ENCODE measurements around the gene UBE4B. TPM values are rescaled to one million over a fixed set of nuclear protein-coding genes. Genes with fewer than 3 reads are reported as not detected.

The UBE4B gene
- total RNA-seq, 1 experiment from 2014 or later, result 20.8 TPM

GRCh38 chr1:10108948-10109708 is 76.4 kb downstream of the UBE4B start:
- DNase-seq (ENCODE audit: low read depth), result no peak

GRCh38 chr1:10113501-10113900 is 80.7 kb downstream of the UBE4B start:
- DNase-seq (ENCODE audit: low read depth), result no peak

DNA sequence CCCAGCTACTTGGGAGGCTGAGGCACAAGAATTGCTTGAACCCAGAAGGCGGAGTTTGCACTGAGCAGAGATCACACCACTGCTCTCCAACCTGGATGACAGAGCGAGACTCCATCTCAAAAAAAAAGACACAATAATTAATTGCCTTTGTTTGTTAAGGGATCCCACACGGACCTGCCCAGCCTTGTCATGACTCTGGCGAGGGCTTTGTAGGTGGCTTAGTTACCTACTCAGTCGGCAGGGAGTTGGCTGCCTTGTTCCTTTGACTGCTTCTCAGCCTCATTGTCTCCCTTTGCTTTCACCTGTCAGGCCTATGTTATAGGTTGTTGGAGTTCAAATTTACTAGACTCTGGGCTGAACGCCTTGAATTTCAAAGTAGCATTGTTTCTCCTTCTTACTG is 82.0 kb downstream of the UBE4B start:
- no peak for DNase-seq (ENCODE audit: low read depth)

DNA sequence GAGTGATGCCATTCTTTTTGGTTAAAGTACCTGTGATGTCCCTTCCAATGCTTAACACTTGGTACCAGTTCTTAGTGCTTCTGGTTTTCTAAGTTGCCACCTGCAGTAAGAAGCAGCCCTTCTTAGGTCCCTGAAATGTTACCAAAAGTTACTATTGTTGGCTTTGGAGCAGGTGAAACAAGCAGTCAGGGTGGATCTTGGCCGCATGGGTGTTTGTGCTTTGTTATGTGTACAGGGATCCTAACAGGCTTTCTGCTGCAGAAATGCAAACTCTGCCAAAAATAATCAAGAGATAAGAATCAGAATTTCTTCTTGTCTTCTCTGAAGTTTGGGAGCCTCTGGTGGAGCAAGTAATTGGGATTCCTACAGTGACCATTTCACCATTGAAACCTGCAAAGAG is 84.4 kb downstream of the UBE4B start:
- no peak for DNase-seq (ENCODE audit: low read depth)

- no peak for DNase-seq (ENCODE audit: low read depth)
Measured at GRCh38 chr1:10117865-10118264, 85.1 kb downstream of the UBE4B start.

GRCh38 chr1:10121688-10122087 is 88.9 kb downstream of the UBE4B start:
- DNase-seq (ENCODE audit: low read depth), result no peak

- DNase-seq (ENCODE audit: low read depth), result no peak
Measured at GRCh38 chr1:10122926-10123325, 90.2 kb downstream of the UBE4B start.

DNA sequence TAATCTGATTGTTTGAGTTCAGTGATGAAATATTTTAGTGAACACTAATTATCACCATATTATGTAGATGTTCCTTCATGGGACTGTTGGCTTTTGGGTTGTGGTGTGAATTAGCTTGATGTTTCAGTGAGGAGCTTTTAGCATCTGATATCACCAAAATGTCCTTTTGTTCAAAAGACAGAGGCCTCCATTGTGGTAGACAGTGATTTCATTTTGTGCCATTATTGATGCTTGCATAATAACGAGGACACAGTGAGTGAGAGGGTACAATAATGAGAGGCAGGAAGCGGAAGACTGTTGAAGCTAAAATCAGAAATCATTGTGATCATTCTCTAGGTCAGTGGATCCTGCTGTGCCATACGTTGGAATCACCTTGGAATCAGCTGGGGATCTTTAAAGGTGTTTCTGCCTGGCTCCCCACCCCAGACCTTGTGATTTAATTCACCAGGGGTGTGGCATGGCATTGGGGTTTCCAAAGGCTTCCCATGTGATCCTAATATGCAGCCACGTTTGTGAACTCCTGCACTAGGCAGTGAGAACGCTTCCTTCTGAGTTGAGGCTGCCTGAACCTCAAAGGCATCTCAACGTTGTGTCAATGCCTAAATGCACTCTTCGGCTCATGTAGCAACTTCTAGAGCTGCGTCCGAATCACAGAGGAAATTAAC is 95.5 kb downstream of the UBE4B start:
- DNase-seq (ENCODE audit: low read depth), result no peak

GRCh38 chr1:10132316-10132715 is 99.6 kb downstream of the UBE4B start:
- no peak for DNase-seq (ENCODE audit: low read depth)

DNA sequence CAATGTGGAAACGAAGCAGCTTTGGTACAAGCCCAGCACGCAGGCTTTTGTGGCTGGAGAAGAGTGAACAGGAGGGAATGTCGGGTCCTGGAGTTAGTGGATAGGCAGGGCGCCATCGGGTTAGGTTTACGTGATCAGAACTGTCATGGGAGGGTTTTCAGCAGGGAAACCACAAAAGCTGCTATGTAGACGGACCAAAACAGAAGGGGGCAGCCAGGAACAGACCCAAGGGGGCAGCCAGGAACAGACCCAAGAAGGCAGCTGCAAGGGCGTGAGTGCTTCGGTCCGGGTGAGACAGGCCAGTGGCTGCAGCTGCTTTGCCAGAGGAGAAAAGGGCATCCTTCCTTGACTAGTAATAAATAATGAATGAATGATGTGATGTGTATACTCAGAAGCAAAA is 100.1 kb downstream of the UBE4B start:
- DNase-seq (ENCODE audit: low read depth), result no peak

DNA sequence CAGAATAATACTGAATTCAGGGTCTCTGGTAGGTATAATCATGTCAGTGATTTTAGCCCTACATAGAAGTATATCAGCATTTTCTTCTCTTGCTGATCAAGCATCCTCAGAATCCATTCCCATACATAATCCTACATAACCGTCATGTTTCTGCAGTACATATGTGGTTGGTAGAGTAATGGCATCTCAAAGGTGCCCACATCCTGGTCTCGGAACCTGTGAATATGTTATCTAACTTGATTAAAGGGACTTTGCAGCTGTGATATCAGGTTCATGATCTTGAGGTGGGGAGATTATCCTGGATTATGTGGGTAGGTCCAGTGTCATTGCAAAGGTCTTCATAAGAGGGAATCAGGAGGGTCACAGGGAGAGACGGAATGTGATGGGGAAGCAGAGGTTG is 108.2 kb downstream of the UBE4B start:
- no peak for DNase-seq (ENCODE audit: low read depth)

DNA sequence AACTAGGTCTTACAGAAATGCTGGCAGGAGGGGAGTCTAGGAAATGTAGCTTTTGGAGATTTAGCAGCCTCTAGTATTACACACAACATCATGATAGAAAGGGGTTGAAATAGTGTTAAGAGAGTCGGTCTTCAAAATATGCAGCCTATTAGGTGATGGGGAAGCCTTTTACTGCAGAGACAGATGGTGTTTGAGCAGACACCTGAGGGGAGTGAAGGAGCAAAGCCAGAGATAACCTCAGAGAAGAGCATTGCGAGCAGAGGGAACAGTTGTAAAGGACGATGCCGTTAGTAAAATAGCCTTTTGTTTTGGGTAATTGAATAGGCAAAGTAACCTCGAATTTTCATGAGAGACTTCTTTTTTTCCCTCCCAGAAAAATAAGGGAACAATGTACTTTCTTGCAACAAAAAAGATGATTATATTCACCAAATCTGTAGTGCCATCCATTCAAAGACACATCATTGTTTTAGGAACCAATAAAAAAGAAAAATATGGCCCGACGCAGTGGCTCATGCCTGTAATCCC is 111.3 kb downstream of the UBE4B start:
- DNase-seq (ENCODE audit: low read depth), result no peak

DNA sequence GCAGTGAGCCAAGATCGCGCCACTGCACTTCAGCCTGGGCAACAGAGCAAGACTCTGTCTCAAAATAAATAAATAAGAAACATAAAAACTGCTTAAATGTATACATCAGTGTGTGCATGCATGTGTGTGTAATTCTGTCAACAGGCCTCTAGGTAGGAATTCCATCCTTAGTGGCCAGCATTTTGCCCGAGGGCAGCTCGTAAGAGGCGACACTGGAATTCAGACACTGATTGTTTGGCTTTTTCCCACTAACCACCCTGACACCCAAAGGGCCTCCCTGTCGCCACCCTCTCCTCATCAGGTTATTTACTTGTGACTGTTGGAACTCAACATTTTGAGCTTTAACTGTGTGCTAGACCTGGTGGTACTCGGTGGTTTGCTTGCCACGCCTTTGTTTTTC is 113.6 kb downstream of the UBE4B start:
- no peak for DNase-seq (ENCODE audit: low read depth)

DNA sequence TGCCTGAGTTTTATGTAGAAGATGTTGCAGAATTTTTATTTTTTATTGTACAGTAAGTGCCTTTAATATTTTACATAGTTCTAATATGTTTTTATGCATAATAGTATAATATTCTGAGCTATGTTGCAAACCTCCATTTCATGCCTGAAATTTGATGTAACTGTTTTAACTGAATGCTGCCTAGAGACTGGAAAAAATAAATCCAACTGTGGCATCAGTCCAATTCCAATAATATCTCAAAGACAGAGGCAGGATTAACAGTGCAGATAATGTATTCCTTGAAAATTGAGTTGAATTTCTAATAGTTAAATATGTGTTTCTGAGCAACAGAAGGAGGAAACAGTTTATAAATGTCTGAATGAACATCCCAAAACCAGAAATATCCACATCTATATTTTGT is 116.5 kb downstream of the UBE4B start:
- DNase-seq (ENCODE audit: low read depth), result no peak

DNA sequence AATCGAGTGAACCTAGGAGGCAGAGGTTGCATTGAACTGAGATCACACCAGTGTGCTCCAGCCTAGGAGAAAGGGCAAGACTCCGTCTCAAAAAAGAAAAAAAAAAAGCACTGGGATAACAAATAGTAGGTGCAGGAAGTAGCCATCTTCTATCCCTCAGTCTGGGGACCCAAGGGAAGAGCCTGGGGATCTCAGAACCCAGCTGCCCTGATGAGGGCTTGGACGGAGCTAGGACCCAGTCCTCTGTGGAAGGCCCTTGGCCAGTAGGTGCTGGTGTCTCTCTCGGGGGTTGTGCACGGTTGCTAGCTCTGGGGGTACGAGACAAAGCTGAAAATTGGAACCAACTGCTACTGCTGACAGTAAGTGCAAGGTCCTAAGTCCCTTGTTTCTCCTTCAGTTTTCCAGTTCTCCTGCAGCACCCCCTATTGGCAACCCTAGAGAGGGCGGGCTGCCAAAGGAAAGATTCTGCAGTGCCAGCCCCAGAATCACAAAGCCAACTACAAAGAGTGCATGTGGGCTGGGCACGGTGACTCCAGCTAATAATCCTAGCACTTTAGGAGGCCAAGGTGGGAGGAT is 120.0 kb downstream of the UBE4B start:
- peak; percentile 70 for DNase-seq (ENCODE audit: low read depth)

- DNase-seq (ENCODE audit: low read depth), result no peak
Measured at GRCh38 chr1:10155087-10155712, 122.4 kb downstream of the UBE4B start.

DNA sequence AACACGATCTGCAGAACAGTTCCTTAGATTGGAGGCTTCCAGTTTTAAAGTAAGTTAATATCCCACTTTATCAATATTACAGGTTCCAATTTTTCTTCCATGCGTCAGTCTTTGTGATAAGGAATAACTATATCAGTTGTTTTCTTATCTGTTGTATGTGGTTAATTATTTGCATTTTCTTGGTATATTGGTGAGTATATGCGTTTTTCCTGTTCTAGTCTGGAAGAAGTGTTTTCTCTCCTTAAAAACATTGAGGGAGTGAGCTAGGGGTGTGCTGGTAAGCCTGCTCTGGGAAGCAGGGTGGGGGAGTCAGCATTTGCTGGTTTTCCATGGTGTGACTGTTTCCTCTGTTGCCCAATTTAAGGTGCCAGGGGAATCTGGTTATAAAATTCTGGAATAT is 127.4 kb downstream of the UBE4B start:
- DNase-seq (ENCODE audit: low read depth), result no peak

DNA sequence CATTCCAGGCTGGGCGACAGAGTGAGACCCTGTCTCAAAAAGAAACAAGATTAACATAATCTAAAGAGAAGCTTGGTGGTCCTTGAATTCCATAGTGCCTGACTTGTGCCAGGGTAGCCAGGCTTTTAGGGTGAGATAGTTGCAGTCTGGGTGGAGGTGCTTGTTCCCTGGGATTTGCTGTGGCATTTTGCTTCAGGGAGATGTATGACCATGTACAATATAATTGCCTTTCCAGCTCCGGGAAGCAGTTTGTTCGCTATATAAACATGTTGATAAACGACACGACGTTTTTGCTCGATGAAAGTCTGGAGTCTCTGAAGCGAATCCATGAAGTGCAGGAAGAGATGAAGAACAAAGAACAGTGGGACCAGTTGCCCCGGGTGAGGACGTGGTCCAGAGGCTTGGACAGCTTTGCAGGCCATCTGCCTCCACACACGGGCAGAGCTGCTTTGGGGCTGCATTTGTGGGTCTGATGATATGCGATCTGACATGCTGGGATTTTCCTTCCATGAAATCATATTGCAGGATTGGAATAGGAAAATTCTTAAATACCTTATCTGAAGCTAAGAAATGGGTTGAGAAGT is 128.2 kb downstream of the UBE4B start:
- no peak for DNase-seq (ENCODE audit: low read depth)

- no peak for DNase-seq (ENCODE audit: low read depth)
Measured at GRCh38 chr1:10161541-10162290, 129.0 kb downstream of the UBE4B start.

DNA sequence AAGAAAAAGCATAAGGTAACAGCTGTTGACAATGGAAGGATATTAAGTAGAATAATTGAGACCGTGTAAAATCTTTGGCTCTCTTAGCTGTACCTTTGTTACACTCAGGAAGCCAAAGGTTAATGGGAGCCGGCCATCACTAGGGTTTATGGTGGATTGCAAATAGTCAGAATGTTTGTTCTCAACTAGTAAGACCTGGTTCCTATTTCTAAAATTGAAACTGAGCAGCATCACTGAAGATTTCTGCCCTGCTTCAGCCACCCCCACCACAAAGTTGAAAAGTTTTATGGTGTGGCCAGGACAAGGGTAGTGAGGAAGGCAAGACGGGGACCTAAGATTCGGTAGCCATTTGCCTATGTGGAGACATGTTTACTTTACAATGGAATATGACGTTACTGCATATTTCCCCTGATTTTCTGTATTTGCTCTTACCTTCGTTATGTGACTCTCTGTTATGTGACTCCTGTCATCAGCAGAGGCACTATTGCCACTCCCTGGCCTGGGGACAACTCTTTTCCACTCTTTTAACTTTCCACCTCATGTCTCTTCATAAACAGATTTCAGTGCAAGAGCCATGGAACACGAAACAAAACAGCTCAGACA is 136.3 kb downstream of the UBE4B start:
- no peak for DNase-seq (ENCODE audit: low read depth)

DNA sequence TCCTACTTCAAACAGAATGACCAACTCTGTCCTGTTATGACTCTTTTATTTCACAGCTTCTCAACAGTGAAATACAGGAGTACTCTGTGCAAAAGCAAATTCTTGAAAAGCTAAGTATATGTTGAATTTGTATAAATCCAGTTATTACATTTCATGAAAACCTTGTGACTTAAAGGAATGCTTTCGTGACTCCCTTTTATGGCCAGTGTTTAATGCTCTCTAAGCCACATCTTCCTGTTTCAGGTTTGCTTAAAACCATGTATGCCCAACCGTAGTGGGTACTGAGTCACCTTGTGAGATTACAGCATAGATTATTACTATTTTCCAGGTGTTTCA is 137.4 kb downstream of the UBE4B start:
- DNase-seq (ENCODE audit: low read depth), result no peak

Measured in HT1080 (cell line).